GM19324 (cell line): ENCODE results near the gene CLNS1A.
"Not testable (repeated sequence)": the region's sequence is repeated elsewhere in the genome, so short reads cannot be mapped to it uniquely, and the experiment has no call there.

Experiments used
- ATAC-seq: cut with Tn5 transposase; IDR thresholded peaks from one replicate; pipeline ENCODE4 v1.9.1; 2021; ENCODE audit warnings: mild to moderate bottlenecking, moderate library complexity; ENCODE audit not compliant: unreplicated experiment, low FRiP score

Gene CLNS1A

GRCh38 chr11:77630157-77630710, 7.4 kb downstream of the CLNS1A start:
- no peak for ATAC-seq

- ATAC-seq = no peak
These were observed 17.9 kb downstream of the CLNS1A start for GRCh38 chr11:77619576-77620198.

GRCh38 chr11:77617892-77618291, 19.7 kb downstream of the CLNS1A start:
- no peak for ATAC-seq

- ATAC-seq = no peak
These were observed 25.7 kb downstream of the CLNS1A start for GRCh38 chr11:77611921-77612320.

GRCh38 chr11:77609234-77609633, 28.4 kb downstream of the CLNS1A start:
- no peak for ATAC-seq

GRCh38 chr11:77604281-77604680, 33.3 kb downstream of the CLNS1A start:
- ATAC-seq = no peak

DNA sequence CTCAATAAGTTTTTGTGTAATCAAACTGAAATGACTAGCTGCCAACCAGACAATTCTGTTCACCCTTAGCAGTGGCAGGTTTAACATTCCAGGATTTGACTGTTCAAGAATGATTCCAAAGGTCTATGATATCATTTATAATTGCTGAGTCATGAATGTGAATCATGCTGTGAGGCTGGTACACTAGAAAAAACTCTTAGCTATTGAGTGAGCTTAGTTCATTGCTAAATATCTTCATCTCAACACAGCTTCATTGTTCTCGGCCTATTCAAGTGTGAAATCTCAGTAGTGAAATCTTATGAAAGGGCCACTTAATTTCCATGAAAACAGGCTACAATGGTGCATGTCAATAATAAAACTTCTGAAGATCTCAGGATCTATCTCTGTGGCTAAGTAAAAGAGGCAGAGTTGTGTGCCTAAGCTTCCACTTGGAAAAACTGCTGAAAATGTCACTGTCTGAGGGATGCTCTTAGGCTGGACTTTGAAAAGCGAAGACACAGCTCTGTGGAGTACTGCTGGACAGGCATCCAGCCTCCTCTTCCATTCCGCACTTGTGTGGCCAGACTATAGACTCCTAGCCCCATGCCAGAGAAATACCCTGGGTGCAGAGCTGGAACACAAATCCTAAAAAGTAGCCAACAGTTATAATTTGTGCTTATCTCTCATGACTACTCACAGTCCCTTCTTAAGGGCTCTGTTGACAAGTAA, 35.1 kb downstream of the CLNS1A start:
- no peak for ATAC-seq

- no peak for ATAC-seq
These were observed 39.4 kb downstream of the CLNS1A start for GRCh38 chr11:77598195-77598594.

GRCh38 chr11:77596626-77597025, 41.0 kb downstream of the CLNS1A start:
- ATAC-seq = no peak

DNA sequence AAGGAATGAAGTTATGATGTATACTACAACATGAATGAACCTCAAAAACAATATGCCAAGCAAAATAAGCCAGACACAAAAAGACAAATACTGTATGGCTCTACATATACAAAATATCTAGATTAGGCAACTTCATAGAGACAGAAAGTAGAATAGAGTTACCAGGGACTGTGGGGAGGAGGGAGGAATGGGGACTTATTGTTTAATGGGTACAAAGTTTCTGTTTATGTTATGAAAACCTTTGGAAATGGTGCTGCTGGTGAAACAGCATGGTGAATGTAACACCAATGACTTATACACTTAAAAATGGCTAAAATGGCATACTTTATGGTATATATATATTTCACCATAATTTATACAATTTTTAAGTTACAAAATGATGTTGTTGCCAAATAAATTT, 43.7 kb downstream of the CLNS1A start:
- ATAC-seq = no peak

- no peak for ATAC-seq
These were observed 44.9 kb downstream of the CLNS1A start for GRCh38 chr11:77592727-77593126.

GRCh38 chr11:77590194-77590782, 47.3 kb downstream of the CLNS1A start:
- ATAC-seq = no peak

DNA sequence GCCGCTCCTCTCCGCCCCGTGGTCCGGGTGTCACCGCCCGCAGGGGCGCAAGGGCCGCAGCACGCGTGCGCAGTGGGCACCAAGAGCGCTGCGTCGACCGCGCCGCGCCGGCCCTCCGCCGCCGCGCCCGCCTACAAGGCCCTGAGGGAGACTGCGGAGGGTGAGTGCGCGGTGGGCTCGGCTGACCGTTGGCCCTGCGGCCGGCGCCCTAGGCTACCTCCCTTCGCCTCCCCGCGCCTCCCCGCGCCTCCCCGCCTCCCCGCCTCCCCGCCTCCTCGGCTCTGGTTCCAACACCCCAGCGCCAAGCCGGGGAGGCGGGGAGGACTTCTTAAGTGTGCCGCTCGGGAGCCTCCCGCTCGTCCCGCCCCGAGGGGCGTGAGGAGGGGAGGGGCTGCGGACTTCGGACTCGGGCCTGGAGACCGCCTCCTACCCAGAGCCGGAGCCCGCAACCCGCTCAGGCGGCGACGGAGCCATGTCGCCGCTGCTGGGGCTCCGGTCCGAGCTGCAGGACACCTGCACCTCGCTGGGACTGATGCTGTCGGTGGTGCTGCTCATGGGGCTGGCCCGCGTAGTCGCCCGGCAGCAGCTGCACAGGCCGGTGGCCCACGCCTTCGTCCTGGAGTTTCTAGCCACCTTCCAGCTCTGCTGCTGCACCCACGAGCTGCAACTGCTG, 47.9 kb downstream of the CLNS1A start, which contains the start of gene AQP11:
Gene AQP11, plus strand, starts transcription at position 433 of the 673 bp plus-strand sequence. Its CDS starts 40 bp downstream, at position 473.
- peak; percentile 92 for ATAC-seq

DNA sequence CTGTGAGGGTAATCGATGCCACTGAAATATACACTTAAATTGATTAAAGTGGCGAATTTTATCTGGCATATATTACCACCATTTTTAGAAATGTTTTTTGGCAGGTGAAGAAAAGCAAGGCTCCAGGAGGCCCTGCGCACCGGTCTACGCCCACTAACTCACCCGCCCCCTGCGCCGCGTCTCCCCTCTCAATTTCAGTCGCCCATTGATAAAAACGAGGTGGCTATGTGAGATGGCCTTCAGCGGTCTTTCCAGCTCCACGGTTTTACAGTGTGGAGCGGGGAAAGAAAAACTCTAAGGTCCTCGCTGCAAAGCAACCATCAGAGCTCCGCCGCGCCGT, 48.4 kb downstream of the CLNS1A start:
- ATAC-seq = peak; percentile 24

- no peak for ATAC-seq
These were observed 56.8 kb downstream of the CLNS1A start for GRCh38 chr11:77580712-77581337.

DNA sequence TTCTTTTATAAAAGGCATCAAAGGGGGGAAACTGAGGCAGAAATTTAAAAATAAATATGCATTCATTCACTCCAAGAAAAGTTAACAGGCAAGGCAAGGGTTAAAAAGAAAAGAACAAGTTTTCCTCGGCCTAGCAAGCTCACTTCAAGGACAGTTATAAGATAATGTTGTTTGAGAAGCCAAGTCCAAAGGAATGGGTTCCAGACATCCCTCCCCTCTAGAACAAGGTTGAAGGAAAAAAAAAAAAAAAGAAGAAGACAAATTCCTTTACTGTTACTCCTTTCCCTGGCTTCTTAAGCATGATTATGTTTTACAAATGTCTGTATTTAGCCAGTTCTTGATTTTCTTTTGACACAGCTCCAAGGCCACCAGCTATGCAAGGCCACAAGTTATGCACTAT, 62.2 kb downstream of the CLNS1A start:
- ATAC-seq = not testable (repeated sequence)

GRCh38 chr11:77570896-77571295, 66.7 kb downstream of the CLNS1A start:
- not testable (repeated sequence) for ATAC-seq

- ATAC-seq = no peak
These were observed 67.9 kb downstream of the CLNS1A start for GRCh38 chr11:77569676-77570070.

DNA sequence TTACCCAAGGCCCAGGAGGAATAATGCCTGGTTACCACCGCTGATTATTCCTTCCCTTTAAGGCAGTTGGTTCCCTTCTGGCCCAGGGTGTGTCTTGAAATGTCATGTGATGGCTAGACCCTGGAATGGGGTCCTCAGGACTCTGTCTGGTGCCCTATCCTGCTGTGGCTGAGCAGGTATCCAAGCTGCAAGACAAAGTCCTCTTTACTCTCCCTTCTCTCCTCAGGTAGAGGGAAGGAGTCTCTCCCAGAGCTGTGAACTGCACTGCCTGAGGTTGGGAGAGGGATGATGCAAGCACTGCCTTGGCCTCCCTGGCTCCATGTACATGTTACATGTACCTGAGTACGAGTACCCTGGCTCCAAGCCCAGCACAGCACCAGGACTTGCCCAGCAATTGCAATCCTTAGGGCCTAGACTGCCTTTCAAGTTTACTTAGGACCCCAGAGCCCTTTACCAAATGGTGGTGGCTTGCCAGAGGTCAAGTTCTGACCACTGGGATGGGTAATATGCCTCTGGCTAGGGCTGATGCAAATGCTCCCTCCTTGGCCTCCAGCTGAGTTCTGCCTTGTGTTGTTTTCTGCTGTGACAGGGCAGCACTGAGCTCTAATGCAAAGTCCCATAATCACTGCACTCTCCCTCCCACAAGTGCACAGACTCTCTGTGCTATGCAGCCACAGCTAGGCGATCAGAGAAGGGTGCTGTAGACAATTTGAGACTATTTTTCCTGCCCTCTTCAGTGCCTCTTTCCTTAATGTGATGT, 68.5 kb downstream of the CLNS1A start:
- ATAC-seq = no peak

GRCh38 chr11:77568306-77568705, 69.3 kb downstream of the CLNS1A start:
- no peak for ATAC-seq
